ENCODE data around the gene TMEM44.

- TF ChIP-seq POLR2A (IDR thresholded peaks at IDR 0.05; ENCODE audit: low read depth, low read length), result no peak
- TF ChIP-seq MAFK (IDR thresholded peaks at IDR 0.05; ENCODE audit: low read depth, low read length), result no peak
- no peak for TF ChIP-seq BHLHE40 (IDR thresholded peaks at IDR 0.05; ENCODE audit: low read depth, low read length)
- TF ChIP-seq CTCF (conservative IDR thresholded peaks at IDR 0.05; ENCODE audit: low read depth, low read length), result no peak
- TF ChIP-seq FOS (IDR thresholded peaks at IDR 0.05; ENCODE audit: low read depth, low read length), result no peak
- no peak for TF ChIP-seq RFX5 (IDR thresholded peaks at IDR 0.05; ENCODE audit: low read depth, low read length)
- TF ChIP-seq ELK1 (IDR thresholded peaks at IDR 0.05; ENCODE audit: borderline replicate concordance, low read depth, low read length), result no peak
- TF ChIP-seq SMC3 (IDR thresholded peaks at IDR 0.05; ENCODE audit: low read depth, low read length), result no peak
- TF ChIP-seq, protein P1, sequence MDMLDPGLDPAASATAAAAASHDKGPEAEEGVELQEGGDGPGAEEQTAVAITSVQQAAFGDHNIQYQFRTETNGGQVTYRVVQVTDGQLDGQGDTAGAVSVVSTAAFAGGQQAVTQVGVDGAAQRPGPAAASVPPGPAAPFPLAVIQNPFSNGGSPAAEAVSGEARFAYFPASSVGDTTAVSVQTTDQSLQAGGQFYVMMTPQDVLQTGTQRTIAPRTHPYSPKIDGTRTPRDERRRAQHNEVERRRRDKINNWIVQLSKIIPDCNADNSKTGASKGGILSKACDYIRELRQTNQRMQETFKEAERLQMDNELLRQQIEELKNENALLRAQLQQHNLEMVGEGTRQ (IDR thresholded peaks at IDR 0.05; ENCODE audit: low read depth, low read length), result no peak
- no peak for TF ChIP-seq RAD21 (IDR thresholded peaks at IDR 0.05; ENCODE audit: low read length)
Measured at GRCh38 chr3:194621947-194622346, 11.3 kb downstream of the TMEM44 start.
